Mesenchymal stem cell (in vitro differentiated cells and primary cell): ENCODE measurements around the gene PFDN1.

Experiments used
- DNase-seq: peaks from one replicate; pipeline ENCODE4 v3.0.0-alpha.2; 2013
- H2AFZ ChIP-seq: one replicate; pipeline ENCODE4 v1.6.1; 2013; ENCODE audit warnings: low read depth, mild to moderate bottlenecking, control low read depth, inconsistent platforms, low read length, moderate library complexity
- H2AK5ac ChIP-seq: 2 replicates; pipeline ENCODE4 v1.6.1; 2013; ENCODE audit warnings: low read length, moderate library complexity, mild to moderate bottlenecking, inconsistent platforms; ENCODE audit not compliant: severe bottlenecking
- H2BK120ac ChIP-seq: one replicate; pipeline ENCODE4 v1.6.1; 2013; ENCODE audit warnings: low read depth, mild to moderate bottlenecking, inconsistent platforms, low read length, moderate library complexity
- H2BK12ac ChIP-seq, 2 experiments: one replicate each; pipeline ENCODE4 v1.6.1; 2013; ENCODE audit warnings: inconsistent platforms in 2 of 2, low read length in 2 of 2, mild to moderate bottlenecking in 2 of 2, moderate library complexity in 2 of 2, control low read depth in 1 of 2
- H2BK15ac ChIP-seq: one replicate; pipeline ENCODE4 v1.6.1; 2013; ENCODE audit warnings: mild to moderate bottlenecking, low read depth, inconsistent platforms; ENCODE audit not compliant: poor library complexity, severe bottlenecking
- H2BK5ac ChIP-seq: 2 replicates; pipeline ENCODE4 v1.6.1; 2013; ENCODE audit warnings: low read depth, mild to moderate bottlenecking, low read length, control low read depth, inconsistent platforms; ENCODE audit not compliant: poor library complexity, severe bottlenecking
- H3K14ac ChIP-seq, 2 experiments: one replicate each; pipeline ENCODE4 v1.6.1; 2013; ENCODE audit warnings: inconsistent platforms in 2 of 2, low read length in 2 of 2, control low read depth in 1 of 2, mild to moderate bottlenecking in 1 of 2, moderate library complexity in 1 of 2
- H3K18ac ChIP-seq, 2 experiments: one replicate each; pipeline ENCODE4 v1.6.1; 2013; ENCODE audit warnings: inconsistent platforms in 2 of 2, low read length in 2 of 2, control low read depth in 1 of 2, low read depth in 1 of 2, mild to moderate bottlenecking in 1 of 2
- H3K23ac ChIP-seq, 2 experiments: one replicate each; pipeline ENCODE4 v1.6.1; 2013; ENCODE audit warnings: inconsistent platforms in 2 of 2, low read length in 2 of 2, mild to moderate bottlenecking in 2 of 2, moderate library complexity in 2 of 2, control low read depth in 1 of 2
- H3K27ac ChIP-seq: 2 replicates; pipeline ENCODE4 v1.5.1; 2013; ENCODE audit warnings: mild to moderate bottlenecking, moderate library complexity, low read length, control low read depth, inconsistent platforms; ENCODE audit not compliant: poor library complexity, severe bottlenecking
- H3K27me3 ChIP-seq, 2 experiments: 2 replicates each; pipeline versions ENCODE4 v1.6.1 to v1.7.0; 2013; ENCODE audit warnings: low read length in 2 of 2, mild to moderate bottlenecking in 2 of 2, moderate library complexity in 2 of 2, control low read depth in 1 of 2, inconsistent platforms in 1 of 2; ENCODE audit not compliant: control insufficient read depth in 1 of 2, insufficient read depth in 1 of 2
- H3K36me3 ChIP-seq, 2 experiments: 2 replicates each; pipeline versions ENCODE4 v1.6.1 to v1.7.0; 2013; ENCODE audit warnings: low read length in 2 of 2, control low read depth in 1 of 2, inconsistent platforms in 1 of 2, low read depth in 1 of 2, mild to moderate bottlenecking in 1 of 2; ENCODE audit not compliant: insufficient read depth in 2 of 2, control insufficient read depth in 1 of 2
- H3K4ac ChIP-seq, 2 experiments: one replicate each; pipeline ENCODE4 v1.6.1; 2013; ENCODE audit warnings: inconsistent platforms in 2 of 2, low read length in 2 of 2, mild to moderate bottlenecking in 2 of 2, moderate library complexity in 2 of 2, control low read depth in 1 of 2, low read depth in 1 of 2
- H3K4me1 ChIP-seq: 2 replicates; pipeline ENCODE4 v1.6.1; 2013; ENCODE audit warnings: low read depth, low read length, control low read depth; ENCODE audit not compliant: control insufficient read depth, insufficient read depth
- H3K4me2 ChIP-seq: 2 replicates; pipeline ENCODE4 v1.6.1; 2013; ENCODE audit warnings: low read length, mild to moderate bottlenecking, inconsistent platforms; ENCODE audit not compliant: poor library complexity, severe bottlenecking
- H3K4me3 ChIP-seq, 2 experiments: 2 replicates each; pipeline versions ENCODE4 v1.5.1 to v1.7.0; 2013; ENCODE audit warnings: low read length in 2 of 2, mild to moderate bottlenecking in 2 of 2, control low read depth in 1 of 2, low read depth in 1 of 2; ENCODE audit not compliant: insufficient read depth in 1 of 2
- H3K79me1 ChIP-seq: replicated peaks from 2 replicates; pipeline ENCODE4 v1.6.1; 2013; ENCODE audit warnings: mild to moderate bottlenecking, control low read depth, low read length, inconsistent platforms; ENCODE audit not compliant: poor library complexity, severe bottlenecking
- H3K9ac ChIP-seq: 2 replicates; pipeline ENCODE4 v1.7.0; 2013; ENCODE audit warnings: mild to moderate bottlenecking, low read length, moderate library complexity
- H3K9me3 ChIP-seq: 2 replicates; pipeline ENCODE4 v1.7.0; 2013; ENCODE audit warnings: mild to moderate bottlenecking, low read length; ENCODE audit not compliant: control insufficient read depth
- H4K8ac ChIP-seq: one replicate; pipeline ENCODE4 v1.6.1; 2013; ENCODE audit warnings: inconsistent platforms, mild to moderate bottlenecking, low read length, moderate library complexity
- H4K91ac ChIP-seq: one replicate; pipeline ENCODE4 v1.6.1; 2013; ENCODE audit warnings: mild to moderate bottlenecking, low read length, inconsistent platforms
- WGBS: methylation state at CpG from one replicate; pipeline ENCODE4 v1.1.7; 2013; ENCODE audit warnings: mixed read lengths; 5-methylcytosine and 5-hydroxymethylcytosine counted together

The PFDN1 gene

GRCh38 chr5:140324041-140324600, 21.2 kb upstream of the PFDN1 start:
- Histone ChIP-seq H3K23ac (no peak overlapping the region), H3K4me3 (no peak overlapping the region), H2AFZ (no peak overlapping the region), H2BK15ac (no peak overlapping the region), H3K18ac (peak overlapping the region; percentile 79 to 84), H4K8ac (no peak overlapping the region), H3K27me3 (no peaks in the 10 kb centered on the region), H4K91ac (peak overlapping the region; percentile 11), H2AK5ac (peak overlapping the region; percentile 83), H2BK120ac (no peak overlapping the region), H2BK12ac (peak overlapping the region; percentile 94 to 95), H3K4ac (peak overlapping the region; percentile 32 to 35), H3K4me2 (no peak overlapping the region), H3K36me3 (no peaks in the 10 kb centered on the region), H3K9ac (no peak overlapping the region), H3K4me1 (peaks cover 26% of the 10 kb centered on the region), H3K27ac (peak overlapping the region; percentile 58), H3K14ac (peak overlapping the region in 1 of 2 experiments; percentile 66), H2BK5ac (peak overlapping the region; percentile 14), H3K79me1 (no peaks in the 10 kb centered on the region), H3K9me3 (no peaks in the 10 kb centered on the region)
- peak; percentile 54 for DNase-seq
- WGBS = 91% methylated on average over 5 of the region's 5 CpGs

- peak overlapping the region; percentile 92 for H4K8ac ChIP-seq
- peak overlapping the region; percentile 98 for H4K91ac ChIP-seq
- H3K4me3 ChIP-seq = peak overlapping the region in 1 of 2 experiments; percentile 30
- peak overlapping the region; percentile 0 to 88 for H3K4ac ChIP-seq
- peak overlapping the region; percentile 92 for H2BK5ac ChIP-seq
- H3K14ac ChIP-seq = peak overlapping the region in 1 of 2 experiments; percentile 30
- peak; percentile 94 for DNase-seq
- peak overlapping the region; percentile 84 to 99 for H3K18ac ChIP-seq
- H3K9ac ChIP-seq = peak overlapping the region; percentile 48
- no peaks in the 10 kb centered on the region for H3K27me3 ChIP-seq
- H3K9me3 ChIP-seq = no peaks in the 10 kb centered on the region
- H3K23ac ChIP-seq = peak overlapping the region; percentile 2 to 10
- peaks cover 25% of the 10 kb centered on the region for H3K4me1 ChIP-seq
- 36% methylated on average over 8 of the region's 9 CpGs for WGBS
- no peak overlapping the region for H2AFZ ChIP-seq
- peak overlapping the region; percentile 95 for H2AK5ac ChIP-seq
- H2BK12ac ChIP-seq = peak overlapping the region; percentile 56 to 99
- H3K4me2 ChIP-seq = peak overlapping the region; percentile 31
- H3K27ac ChIP-seq = peak overlapping the region; percentile 95
- H3K36me3 ChIP-seq = no peaks in the 10 kb centered on the region
- peak overlapping the region; percentile 92 for H2BK120ac ChIP-seq
- peak overlapping the region; percentile 54 for H2BK15ac ChIP-seq
- H3K79me1 ChIP-seq = no peaks in the 10 kb centered on the region
These were observed 20.1 kb upstream of the PFDN1 start for GRCh38 chr5:140322751-140323731.

DNA sequence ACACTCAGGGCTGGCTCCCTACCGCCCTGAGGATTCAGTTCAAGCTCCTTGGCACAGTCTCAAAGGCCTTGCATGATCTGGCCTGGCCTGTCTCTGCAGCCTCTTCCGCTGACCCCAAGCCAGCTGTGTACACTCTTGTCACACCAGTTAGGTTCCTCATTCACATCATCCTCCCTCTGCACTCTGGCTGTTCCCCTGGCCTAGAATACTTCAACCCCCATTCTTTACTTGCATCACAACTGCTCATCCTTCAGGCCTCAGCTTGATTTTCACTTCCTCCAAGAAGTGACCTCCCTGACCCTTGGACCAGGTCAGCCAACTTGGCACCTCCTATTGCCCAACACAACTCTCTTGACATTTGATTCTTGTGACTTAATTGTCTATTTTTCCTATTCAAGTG, 18.9 kb upstream of the PFDN1 start:
- no peak for DNase-seq
- Histone ChIP-seq H4K8ac (no peak overlapping the region), H3K4me1 (peaks cover 24% of the 10 kb centered on the region), H4K91ac (no peak overlapping the region), H3K4ac (no peak overlapping the region), H3K27me3 (no peaks in the 10 kb centered on the region), H3K4me3 (no peak overlapping the region), H2BK120ac (no peak overlapping the region), H2BK12ac (peak overlapping the region in 1 of 2 experiments; percentile 72), H3K27ac (no peak overlapping the region), H3K36me3 (no peaks in the 10 kb centered on the region), H2BK5ac (peak overlapping the region; percentile 40), H3K4me2 (no peak overlapping the region), H2AK5ac (peak overlapping the region; percentile 90), H2AFZ (no peak overlapping the region), H3K79me1 (no peaks in the 10 kb centered on the region), H3K14ac (no peak overlapping the region), H3K23ac (no peak overlapping the region), H2BK15ac (peak overlapping the region; percentile 53), H3K9ac (no peak overlapping the region), H3K18ac (peak overlapping the region; percentile 2 to 49), H3K9me3 (no peaks in the 10 kb centered on the region)
- WGBS = 91% methylated on average over 2 of the region's 2 CpGs

DNA sequence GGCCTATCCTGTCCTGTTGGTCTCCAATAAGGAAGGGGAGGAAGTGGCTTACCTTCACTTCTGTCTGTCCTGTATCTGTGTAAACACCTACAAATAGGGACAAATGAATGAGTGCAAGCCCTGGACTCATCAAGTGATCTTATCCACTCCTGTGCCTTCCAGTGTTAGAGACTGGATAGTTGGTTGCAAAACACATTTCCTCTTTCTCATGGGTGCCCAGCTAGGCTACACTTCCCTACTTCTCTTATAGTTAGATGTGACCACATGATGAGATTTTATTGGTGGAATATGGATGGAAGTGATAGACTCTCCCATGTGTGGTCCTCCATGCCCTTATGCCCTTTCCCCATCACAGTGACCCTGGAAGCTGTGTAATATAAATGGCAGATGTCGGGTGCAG, 16.9 kb upstream of the PFDN1 start:
- Histone ChIP-seq H3K4me2 (no peak overlapping the region), H3K9me3 (no peaks in the 10 kb centered on the region), H2AK5ac (peak overlapping the region; percentile 38), H3K36me3 (no peaks in the 10 kb centered on the region), H2BK5ac (no peak overlapping the region), H3K4me1 (peaks cover 21% of the 10 kb centered on the region), H3K4me3 (no peak overlapping the region), H3K79me1 (no peaks in the 10 kb centered on the region), H2BK120ac (no peak overlapping the region), H3K18ac (no peak overlapping the region), H4K8ac (no peak overlapping the region), H4K91ac (no peak overlapping the region), H3K23ac (no peak overlapping the region), H3K27me3 (no peaks in the 10 kb centered on the region), H3K27ac (no peak overlapping the region), H3K4ac (no peak overlapping the region), H2BK12ac (no peak overlapping the region), H2AFZ (no peak overlapping the region), H2BK15ac (no peak overlapping the region), H3K9ac (no peak overlapping the region), H3K14ac (no peak overlapping the region)
- 90% methylated on average over 1 of the region's 1 CpG for WGBS
- no peak for DNase-seq
